K562 (cell line): ENCODE data around the gene AP2A2. TPM values are rescaled to one million over a fixed set of nuclear protein-coding genes. Genes with fewer than 3 reads are reported as not detected.

Source experiments
- ATAC-seq: fragments of 200-7000 bp; cut with Tn5 transposase; 3 replicates; pipeline ENCODE4 v1.9.1; 2020; ENCODE audit warnings: moderate library complexity
- BruUV-seq: library from RNA; stranded (reverse); fragments of 400-500 nt; replicated peaks from 2 replicates; lab custom pipeline; 2021; lab: Mats Ljungman, UMichigan
- CTCF ChIA-PET: fragments of 300-600 bp; formaldehyde crosslinking; extraction: SDS; loops from one replicate; lab custom pipeline; 2021; ENCODE audit warnings: low intra/inter-chr PET ratio; lab: Yijun Ruan, JAX
- POLR2A ChIA-PET: fragments of 300-600, 350-650 bp; sonication (Branson Sonifier 250); formaldehyde crosslinking; extraction: SDS; loops from one replicate; lab custom pipeline; 2021; ENCODE audit warnings: antibody characterized with exemption, inconsistent platforms; lab: Yijun Ruan, JAX
- DNase-seq, 4 experiments: peaks; one replicate each; pipeline versions ENCODE4 v3.0.0 to v3.0.0-alpha.2; 2011 to 2018; ENCODE audit warnings: low spot score in 3 of 4, mixed read lengths in 3 of 4; ENCODE audit errors: extremely low read depth in 1 of 4
- FAIRE-seq: peaks from 2 replicates; lab custom pipeline; 2011; peaks lifted over from hg19 to GRCh38; lab: Jason Lieb, UNC
- H2AFZ ChIP-seq: 2 replicates; pipeline ENCODE4 v1.6.0; 2011; ENCODE audit warnings: low read depth, low read length, control low read depth, inconsistent platforms
- H3K27ac ChIP-seq: fragments of 200-600 bp; 3 replicates; pipeline ENCODE4 v1.8.0; 2011; ENCODE audit warnings: low read depth, mild to moderate bottlenecking, control low read depth, inconsistent platforms, low read length, moderate library complexity, mixed read lengths; ENCODE audit errors: extremely low read depth
- H3K27me3 ChIP-seq, 2 experiments: fragments of 300-600 bp in 1 of 2; 2 replicates in 1 of 2; 3 replicates in 1 of 2; pipeline versions ENCODE4 v1.6.0 to v1.8.0; 2011; ENCODE audit warnings: inconsistent platforms in 2 of 2, low read length in 2 of 2, mild to moderate bottlenecking in 1 of 2, mixed read lengths in 1 of 2, moderate library complexity in 1 of 2; ENCODE audit not compliant: control insufficient read depth in 2 of 2, insufficient read depth in 2 of 2
- H3K36me3 ChIP-seq: fragments of 300-600 bp; 3 replicates; pipeline ENCODE4 v1.8.0; 2011; ENCODE audit warnings: mild to moderate bottlenecking, low read length, inconsistent platforms; ENCODE audit not compliant: control insufficient read depth, insufficient read depth
- H3K4me1 ChIP-seq, 2 experiments: fragments of 200-600 bp in 1 of 2; replicated peaks in 1 of 2; 2 replicates in 1 of 2; 3 replicates in 1 of 2; pipeline versions ENCODE4 v1.5.1 to v1.8.0; 2011; ENCODE audit warnings: inconsistent platforms in 2 of 2, low read length in 2 of 2, mild to moderate bottlenecking in 1 of 2, mixed read lengths in 1 of 2, moderate library complexity in 1 of 2; ENCODE audit not compliant: control insufficient read depth in 2 of 2, insufficient read depth in 2 of 2
- H3K4me2 ChIP-seq: 2 replicates; pipeline ENCODE4 v1.6.1; 2011; ENCODE audit warnings: low read length, control low read depth, inconsistent platforms, mixed read lengths; ENCODE audit not compliant: insufficient read depth
- H3K4me3 ChIP-seq: fragments of 200-600 bp; sonication (generic), shearing (Covaris generic); 2 replicates; pipeline ENCODE4 v1.5.1; 2016; ENCODE audit warnings: control low read depth, inconsistent platforms
- H3K79me2 ChIP-seq: fragments of 200-600 bp; 3 replicates; pipeline ENCODE4 v1.8.0; 2011; ENCODE audit warnings: low read length, inconsistent platforms; ENCODE audit not compliant: control insufficient read depth, insufficient read depth
- H3K9ac ChIP-seq, 2 experiments: 2 replicates each; pipeline versions ENCODE4 v1.6.0 to v1.6.1; 2011; ENCODE audit warnings: low read depth in 2 of 2, low read length in 2 of 2, control low read depth in 1 of 2, inconsistent platforms in 1 of 2, mild to moderate bottlenecking in 1 of 2, mixed read lengths in 1 of 2; ENCODE audit not compliant: insufficient read depth in 1 of 2
- H3K9me1 ChIP-seq: one replicate; pipeline ENCODE4 v1.6.0; 2011; ENCODE audit warnings: inconsistent platforms, mild to moderate bottlenecking, low read length, moderate library complexity; ENCODE audit not compliant: control insufficient read depth, insufficient read depth
- H3K9me3 ChIP-seq: replicated peaks from 2 replicates; pipeline ENCODE4 v1.5.1; 2011; ENCODE audit warnings: low read depth, low read length, inconsistent platforms; ENCODE audit not compliant: control insufficient read depth, insufficient read depth
- H4K20me1 ChIP-seq: replicated peaks from 2 replicates; pipeline ENCODE4 v1.6.1; 2011; ENCODE audit warnings: low read length, inconsistent platforms, mixed read lengths; ENCODE audit not compliant: control insufficient read depth, insufficient read depth
- CBX2 ChIP-seq: fragments of 200-600 bp; sonication (generic); IDR thresholded peaks from one replicate; pipeline ENCODE4 v1.6.1; 2012; ENCODE audit warnings: mild to moderate bottlenecking, low read length, inconsistent platforms; ENCODE audit not compliant: insufficient read depth, poor library complexity, severe bottlenecking
- CBX8 ChIP-seq: fragments of 200-600 bp; sonication (generic); IDR thresholded peaks from 2 replicates; pipeline ENCODE4 v1.6.1; 2012; ENCODE audit warnings: borderline replicate concordance, mixed run types, low read depth, mild to moderate bottlenecking, moderate library complexity, mixed read lengths, low read length, control low read depth, inconsistent platforms; ENCODE audit not compliant: poor library complexity, severe bottlenecking; ENCODE audit errors: extremely low read depth
- CEBPB ChIP-seq: fragments of 450-650 bp; IDR thresholded peaks from 2 replicates; pipeline ENCODE4 v1.6.1; 2016; ENCODE audit warnings: missing genetic modification characterization, missing compliant biosample characterization
- GMEB1 ChIP-seq: fragments of 250-450 bp; sonication (Bioruptor Pico); IDR thresholded peaks from 2 replicates; pipeline ENCODE4 v1.4.0; 2020; ENCODE audit warnings: mild to moderate bottlenecking
- HMG20A ChIP-seq: fragments of 450-650 bp; formaldehyde crosslinking; conservative IDR thresholded peaks from 2 replicates; pipeline ENCODE4 v1.4.0; 2020; ENCODE audit warnings: mild to moderate bottlenecking, mixed read lengths
- NR3C1 ChIP-seq: sonication (generic); formaldehyde crosslinking; IDR thresholded peaks from 2 replicates; pipeline ENCODE4 v1.8.1; 2022; ENCODE audit warnings: missing genetic modification reagents
- ZBTB1 ChIP-seq: sonication (generic); formaldehyde crosslinking; IDR thresholded peaks from 2 replicates; pipeline ENCODE4 v1.8.1; 2023; ENCODE audit warnings: missing genetic modification reagents, low read depth, mild to moderate bottlenecking, borderline replicate concordance
- ZBTB9 ChIP-seq: fragments of 450-650 bp; formaldehyde crosslinking; IDR thresholded peaks from 2 replicates; pipeline ENCODE4 v1.4.0; 2020; ENCODE audit warnings: mild to moderate bottlenecking, moderate library complexity
- WGBS: fragments of 100-300 bp; shearing (Covaris generic); methylation state at CpG from one replicate; pipeline ENCODE4 v1.1.6; 2016; ENCODE audit warnings: low coverage, mixed read lengths; ENCODE audit not compliant: insufficient coverage; ENCODE audit errors: missing lambda C conversion rate; 5-methylcytosine and 5-hydroxymethylcytosine counted together
- in situ Hi-C: fragments of 300-500 bp; cut with MboI; formaldehyde crosslinking; loops from 4 replicates; pipeline ENCODE4 v1.15.0; 2018; ENCODE audit warnings: inconsistent platforms, mixed read lengths
- intact Hi-C: fragments of 100-400 bp; cut with micrococcal nuclease; formaldehyde crosslinking; loops from 2 replicates; pipeline ENCODE4 v1.14.2; 2022
- polyA plus RNA-seq, 8 experiments: library from polyadenylated mRNA; depleted of rRNA in 4 of 8; stranded (reverse) in 5 of 8; unstranded in 3 of 8; fragments of >200 nt; fragmentation: Nextera tagmentation in 2 of 8; fragmentation: Illumina TruSeq in 1 of 8; extraction: Ambion mirVana in 2 of 8; extraction: Trizol in 1 of 8; gene quantifications; 2 replicates each; pipeline versions ENCODE4 v1.2.1 to v1.2.3, GENCODE V29; 2011 to 2014; ENCODE audit warnings: inconsistent platforms in 1 of 8, missing spikeins in 1 of 8
- total RNA-seq, 7 experiments: library from RNA; depleted of rRNA in 6 of 7; stranded (reverse); fragments of >200 nt in 6 of 7; fragmentation: Illumina TruSeq in 2 of 7; extraction: Trizol in 2 of 7; gene quantifications; 2 replicates each; pipeline versions ENCODE4 v1.2.1 to v1.2.3, GENCODE V29; 2011 to 2021; ENCODE audit warnings: low replicate concordance in 1 of 7
- TF ChIP-seq, protein P1 (sequence below): sonication (generic); formaldehyde crosslinking; IDR thresholded peaks from 2 replicates; pipeline ENCODE4 v1.8.1; 2022; ENCODE audit warnings: missing genetic modification reagents
- TF ChIP-seq, protein P2 (sequence below): fragments of 450-650 bp; IDR thresholded peaks from 2 replicates; pipeline ENCODE4 v1.6.1; 2018; ENCODE audit warnings: mild to moderate bottlenecking, low read depth; ENCODE audit not compliant: partially characterized antibody
- TF ChIP-seq, protein P3 (sequence below): conservative IDR thresholded peaks from 2 replicates; pipeline ENCODE4 v1.6.1; 2011; ENCODE audit warnings: low read depth, mild to moderate bottlenecking, low read length; ENCODE audit not compliant: control insufficient read depth

AP2A2 gene
- total and polyA plus RNA-seq, 9 of the 15 experiments (the other 6 are each of a cell fraction or from before 2014, with no cell fraction given): 0.69 to 41.7 (median 15.2) TPM

- no peaks in the 10 kb centered on the region for H3K9me1 ChIP-seq
- FAIRE-seq (no peak), DNase-seq (no peak), ATAC-seq (no peak)
- H3K36me3 ChIP-seq: peaks cover 55% of the 10 kb centered on the region; the same call in 2 of the 3 replicates
- no TSS peak for BruUV-seq
- WGBS: 93% methylated on average over 9 of the region's 9 CpGs
- CTCF ChIA-PET: no interaction called here
- in situ Hi-C loops: no loop called here
- no peak overlapping the region; a peak in 1 of 4 replicates for H3K9ac ChIP-seq
- H3K27me3 ChIP-seq: no peaks in the 10 kb centered on the region
- no peak overlapping the region for H3K4me2 ChIP-seq
- no peak overlapping the region for H3K4me3 ChIP-seq
- TF ChIP-seq GMEB1 (CRISPR knock-in tag) (no peak), ZBTB9 (no peak), CEBPB (tag) (no peak), CBX8 (no peak), CBX2 (no peak), NR3C1 (CRISPR knock-in tag) (no peak), HMG20A (CRISPR knock-in tag) (no peak), ZBTB1 (CRISPR knock-in tag) (no peak)
- TF ChIP-seq, protein P1, sequence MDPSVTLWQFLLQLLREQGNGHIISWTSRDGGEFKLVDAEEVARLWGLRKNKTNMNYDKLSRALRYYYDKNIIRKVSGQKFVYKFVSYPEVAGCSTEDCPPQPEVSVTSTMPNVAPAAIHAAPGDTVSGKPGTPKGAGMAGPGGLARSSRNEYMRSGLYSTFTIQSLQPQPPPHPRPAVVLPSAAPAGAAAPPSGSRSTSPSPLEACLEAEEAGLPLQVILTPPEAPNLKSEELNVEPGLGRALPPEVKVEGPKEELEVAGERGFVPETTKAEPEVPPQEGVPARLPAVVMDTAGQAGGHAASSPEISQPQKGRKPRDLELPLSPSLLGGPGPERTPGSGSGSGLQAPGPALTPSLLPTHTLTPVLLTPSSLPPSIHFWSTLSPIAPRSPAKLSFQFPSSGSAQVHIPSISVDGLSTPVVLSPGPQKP (CRISPR knock-in tag): no peak
- TF ChIP-seq, protein P2, sequence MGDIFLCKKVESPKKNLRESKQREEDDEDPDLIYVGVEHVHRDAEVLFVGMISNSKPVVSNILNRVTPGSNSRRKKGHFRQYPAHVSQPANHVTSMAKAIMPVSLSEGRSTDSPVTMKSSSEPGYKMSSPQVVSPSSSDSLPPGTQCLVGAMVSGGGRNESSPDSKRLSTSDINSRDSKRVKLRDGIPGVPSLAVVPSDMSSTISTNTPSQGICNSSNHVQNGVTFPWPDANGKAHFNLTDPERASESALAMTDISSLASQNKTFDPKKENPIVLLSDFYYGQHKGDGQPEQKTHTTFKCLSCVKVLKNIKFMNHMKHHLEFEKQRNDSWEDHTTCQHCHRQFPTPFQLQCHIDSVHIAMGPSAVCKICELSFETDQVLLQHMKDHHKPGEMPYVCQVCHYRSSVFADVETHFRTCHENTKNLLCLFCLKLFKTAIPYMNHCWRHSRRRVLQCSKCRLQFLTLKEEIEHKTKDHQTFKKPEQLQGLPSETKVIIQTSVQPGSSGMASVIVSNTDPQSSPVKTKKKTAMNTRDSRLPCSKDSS: no peak
- TF ChIP-seq, protein P3, sequence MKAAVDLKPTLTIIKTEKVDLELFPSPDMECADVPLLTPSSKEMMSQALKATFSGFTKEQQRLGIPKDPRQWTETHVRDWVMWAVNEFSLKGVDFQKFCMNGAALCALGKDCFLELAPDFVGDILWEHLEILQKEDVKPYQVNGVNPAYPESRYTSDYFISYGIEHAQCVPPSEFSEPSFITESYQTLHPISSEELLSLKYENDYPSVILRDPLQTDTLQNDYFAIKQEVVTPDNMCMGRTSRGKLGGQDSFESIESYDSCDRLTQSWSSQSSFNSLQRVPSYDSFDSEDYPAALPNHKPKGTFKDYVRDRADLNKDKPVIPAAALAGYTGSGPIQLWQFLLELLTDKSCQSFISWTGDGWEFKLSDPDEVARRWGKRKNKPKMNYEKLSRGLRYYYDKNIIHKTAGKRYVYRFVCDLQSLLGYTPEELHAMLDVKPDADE: no peak
- H3K9me3 ChIP-seq: no peaks in the 10 kb centered on the region
- POLR2A ChIA-PET: no interaction called here
- no peaks in the 10 kb centered on the region for H3K79me2 ChIP-seq
- no peak overlapping the region for H3K27ac ChIP-seq
- H2AFZ ChIP-seq: no peak overlapping the region
- no peaks in the 10 kb centered on the region for H4K20me1 ChIP-seq
- H3K4me1 ChIP-seq: peaks cover 0 to 6% of the 10 kb centered on the region in 2 experiments; a peak in 1 of 5 replicates
- intact Hi-C loops: no loop called here
These were observed 61.3 kb downstream of the AP2A2 start for GRCh38 chr11:986952-987305.
